Vagina (tissue), 2 donors: Measurements from ENCODE around the gene BSG.

Source experiments
- CTCF ChIP-seq, 3 experiments: fragments of 450-650 bp in 2 of 3; fragments of 200-600 bp in 1 of 3; sonication (generic) in 1 of 3; IDR thresholded peaks; one replicate each; pipeline ENCODE4 v1.5.1; 2017 to 2019; ENCODE audit warnings: antibody characterized with exemption in 3 of 3, mild to moderate bottlenecking in 2 of 3, moderate library complexity in 2 of 3
- POLR2A ChIP-seq, 2 donors: fragments of 450-650 bp; IDR thresholded peaks; one replicate each; pipeline ENCODE4 v1.6.1; 2017; ENCODE audit warnings: antibody characterized with exemption in 2 of 2, mild to moderate bottlenecking in 2 of 2, moderate library complexity in 2 of 2
- POLR2AphosphoS5 ChIP-seq, 2 donors: sonication (generic); formaldehyde crosslinking; IDR thresholded peaks; one replicate each; pipeline ENCODE4 v1.9.0; 2017; ENCODE audit warnings: antibody characterized with exemption in 2 of 2, mild to moderate bottlenecking in 2 of 2, low read depth in 1 of 2; ENCODE audit not compliant: insufficient read depth in 1 of 2

GRCh38 chr19:572743-573518 is 535 bp downstream of the BSG start:
- TF ChIP-seq POLR2A (IDR thresholded peaks at IDR 0.05) = no peak
- no peak for TF ChIP-seq CTCF (IDR thresholded peaks at IDR 0.05)
- no peak for TF ChIP-seq POLR2AphosphoS5 (IDR thresholded peaks at IDR 0.05; ENCODE audit: insufficient read depth in 1 of 2, low read depth in 1 of 2)
